ENCODE data around the gene SCUBE1.

Gene SCUBE1

GRCh38 chr22:43314611-43315010, 28.6 kb downstream of the SCUBE1 start:
- H3K27me3 ChIP-seq (ENCODE audit: control insufficient read depth, insufficient read depth, low read length), result no peaks in the 10 kb centered on the region
- WGBS (ENCODE audit: insufficient coverage, insufficient read length), result no CpG with 5 or more reads among the region's 5 CpGs
- no peaks in the 10 kb centered on the region for H3K36me3 ChIP-seq (ENCODE audit: control insufficient read depth, insufficient read depth, low read length)
- DNase-seq (ENCODE audit: low read depth, low spot score), result no peak
- H3K4me1 ChIP-seq (ENCODE audit: control insufficient read depth, insufficient read depth, low read length), result peaks cover 5% of the 10 kb centered on the region; the same call in 1 of the 2 replicates
- H3K9me3 ChIP-seq (ENCODE audit: control insufficient read depth, insufficient read depth, low read length), result no peaks in the 10 kb centered on the region
- H3K27ac ChIP-seq (ENCODE audit: low read length), result no peak overlapping the region
- H3K4me3 ChIP-seq (ENCODE audit: low read length), result no peak overlapping the region

- Histone ChIP-seq H3K27me3 (ENCODE audit: control insufficient read depth, insufficient read depth, low read length) (no peaks in the 10 kb centered on the region), H3K36me3 (ENCODE audit: control insufficient read depth, insufficient read depth, low read length) (no peaks in the 10 kb centered on the region), H3K9me3 (ENCODE audit: control insufficient read depth, insufficient read depth, low read length) (no peaks in the 10 kb centered on the region), H3K4me3 (ENCODE audit: low read length) (no peak overlapping the region), H3K27ac (ENCODE audit: low read length) (no peak overlapping the region), H3K4me1 (ENCODE audit: control insufficient read depth, insufficient read depth, low read length) (peaks cover 5% of the 10 kb centered on the region; the same call in 1 of the 2 replicates)
- DNase-seq (ENCODE audit: low read depth, low spot score), result no peak
- no CpG with 5 or more reads among the region's 7 CpGs for WGBS (ENCODE audit: insufficient coverage, insufficient read length)
Observed at GRCh38 chr22:43313890-43314474, 29.2 kb downstream of the SCUBE1 start.

GRCh38 chr22:43313244-43313889, 29.8 kb downstream of the SCUBE1 start:
- no peak for DNase-seq (ENCODE audit: low read depth, low spot score)
- Histone ChIP-seq H3K4me1 (ENCODE audit: control insufficient read depth, insufficient read depth, low read length) (peaks cover 7% of the 10 kb centered on the region; the same call in 1 of the 2 replicates), H3K4me3 (ENCODE audit: low read length) (no peak overlapping the region), H3K36me3 (ENCODE audit: control insufficient read depth, insufficient read depth, low read length) (no peaks in the 10 kb centered on the region), H3K9me3 (ENCODE audit: control insufficient read depth, insufficient read depth, low read length) (no peaks in the 10 kb centered on the region), H3K27ac (ENCODE audit: low read length) (no peak overlapping the region), H3K27me3 (ENCODE audit: control insufficient read depth, insufficient read depth, low read length) (no peaks in the 10 kb centered on the region)
- WGBS (ENCODE audit: insufficient coverage, insufficient read length), result no CpG with 5 or more reads among the region's 6 CpGs

- no peak overlapping the region for H3K4me3 ChIP-seq (ENCODE audit: low read length)
- peaks cover 7% of the 10 kb centered on the region; the same call in 1 of the 2 replicates for H3K4me1 ChIP-seq (ENCODE audit: control insufficient read depth, insufficient read depth, low read length)
- no peaks in the 10 kb centered on the region for H3K9me3 ChIP-seq (ENCODE audit: control insufficient read depth, insufficient read depth, low read length)
- no peaks in the 10 kb centered on the region for H3K27me3 ChIP-seq (ENCODE audit: control insufficient read depth, insufficient read depth, low read length)
- H3K27ac ChIP-seq (ENCODE audit: low read length), result no peak overlapping the region
- no CpG with 5 or more reads among the region's 10 CpGs for WGBS (ENCODE audit: insufficient coverage, insufficient read length)
- H3K36me3 ChIP-seq (ENCODE audit: control insufficient read depth, insufficient read depth, low read length), result no peaks in the 10 kb centered on the region
- DNase-seq (ENCODE audit: low read depth, low spot score), result no peak
Observed at GRCh38 chr22:43312608-43313007, 30.6 kb downstream of the SCUBE1 start.

GRCh38 chr22:43310798-43311197, 32.4 kb downstream of the SCUBE1 start:
- Histone ChIP-seq H3K9me3 (ENCODE audit: control insufficient read depth, insufficient read depth, low read length) (no peaks in the 10 kb centered on the region), H3K4me1 (ENCODE audit: control insufficient read depth, insufficient read depth, low read length) (peaks cover 6% of the 10 kb centered on the region; the same call in 1 of the 2 replicates), H3K4me3 (ENCODE audit: low read length) (no peak overlapping the region), H3K27me3 (ENCODE audit: control insufficient read depth, insufficient read depth, low read length) (no peaks in the 10 kb centered on the region), H3K27ac (ENCODE audit: low read length) (no peak overlapping the region), H3K36me3 (ENCODE audit: control insufficient read depth, insufficient read depth, low read length) (no peaks in the 10 kb centered on the region)
- no CpG with 5 or more reads among the region's 1 CpG for WGBS (ENCODE audit: insufficient coverage, insufficient read length)
- no peak for DNase-seq (ENCODE audit: low read depth, low spot score)

GRCh38 chr22:43310311-43310710, 32.9 kb downstream of the SCUBE1 start:
- Histone ChIP-seq H3K9me3 (ENCODE audit: control insufficient read depth, insufficient read depth, low read length) (no peaks in the 10 kb centered on the region), H3K4me3 (ENCODE audit: low read length) (no peak overlapping the region), H3K27me3 (ENCODE audit: control insufficient read depth, insufficient read depth, low read length) (no peaks in the 10 kb centered on the region), H3K4me1 (ENCODE audit: control insufficient read depth, insufficient read depth, low read length) (peaks cover 4% of the 10 kb centered on the region; the same call in 1 of the 2 replicates), H3K36me3 (ENCODE audit: control insufficient read depth, insufficient read depth, low read length) (no peaks in the 10 kb centered on the region), H3K27ac (ENCODE audit: low read length) (no peak overlapping the region)
- no CpG with 5 or more reads among the region's 5 CpGs for WGBS (ENCODE audit: insufficient coverage, insufficient read length)
- no peak for DNase-seq (ENCODE audit: low read depth, low spot score)

- H3K27ac ChIP-seq (ENCODE audit: low read length), result no peak overlapping the region
- H3K4me1 ChIP-seq (ENCODE audit: control insufficient read depth, insufficient read depth, low read length), result peaks cover 2% of the 10 kb centered on the region; the same call in 1 of the 2 replicates
- H3K36me3 ChIP-seq (ENCODE audit: control insufficient read depth, insufficient read depth, low read length), result no peaks in the 10 kb centered on the region
- H3K4me3 ChIP-seq (ENCODE audit: low read length), result no peak overlapping the region
- no CpG with 5 or more reads among the region's 10 CpGs for WGBS (ENCODE audit: insufficient coverage, insufficient read length)
- H3K9me3 ChIP-seq (ENCODE audit: control insufficient read depth, insufficient read depth, low read length), result no peaks in the 10 kb centered on the region
- DNase-seq (ENCODE audit: low read depth, low spot score), result no peak
- H3K27me3 ChIP-seq (ENCODE audit: control insufficient read depth, insufficient read depth, low read length), result no peaks in the 10 kb centered on the region
Observed at GRCh38 chr22:43308836-43309235, 34.3 kb downstream of the SCUBE1 start.

GRCh38 chr22:43308060-43308830, 34.9 kb downstream of the SCUBE1 start:
- Histone ChIP-seq H3K27ac (ENCODE audit: low read length) (no peak overlapping the region), H3K27me3 (ENCODE audit: control insufficient read depth, insufficient read depth, low read length) (no peaks in the 10 kb centered on the region), H3K9me3 (ENCODE audit: control insufficient read depth, insufficient read depth, low read length) (no peaks in the 10 kb centered on the region), H3K4me1 (ENCODE audit: control insufficient read depth, insufficient read depth, low read length) (peaks cover 2% of the 10 kb centered on the region; the same call in 1 of the 2 replicates), H3K36me3 (ENCODE audit: control insufficient read depth, insufficient read depth, low read length) (no peaks in the 10 kb centered on the region), H3K4me3 (ENCODE audit: low read length) (no peak overlapping the region)
- no CpG with 5 or more reads among the region's 21 CpGs for WGBS (ENCODE audit: insufficient coverage, insufficient read length)
- no peak for DNase-seq (ENCODE audit: low read depth, low spot score)

GRCh38 chr22:43305806-43306205, 37.4 kb downstream of the SCUBE1 start:
- Histone ChIP-seq H3K27me3 (ENCODE audit: control insufficient read depth, insufficient read depth, low read length) (no peaks in the 10 kb centered on the region), H3K4me3 (ENCODE audit: low read length) (no peak overlapping the region), H3K27ac (ENCODE audit: low read length) (no peak overlapping the region), H3K36me3 (ENCODE audit: control insufficient read depth, insufficient read depth, low read length) (no peaks in the 10 kb centered on the region), H3K4me1 (ENCODE audit: control insufficient read depth, insufficient read depth, low read length) (peaks cover 2% of the 10 kb centered on the region; the same call in 1 of the 2 replicates), H3K9me3 (ENCODE audit: control insufficient read depth, insufficient read depth, low read length) (no peaks in the 10 kb centered on the region)
- DNase-seq (ENCODE audit: low read depth, low spot score), result no peak
- WGBS (ENCODE audit: insufficient coverage, insufficient read length), result no CpG with 5 or more reads among the region's 8 CpGs

- WGBS (ENCODE audit: insufficient coverage, insufficient read length), result no CpG with 5 or more reads among the region's 18 CpGs
- peaks cover 2% of the 10 kb centered on the region; the same call in 1 of the 2 replicates for H3K4me1 ChIP-seq (ENCODE audit: control insufficient read depth, insufficient read depth, low read length)
- H3K27ac ChIP-seq (ENCODE audit: low read length), result no peak overlapping the region
- no peaks in the 10 kb centered on the region for H3K36me3 ChIP-seq (ENCODE audit: control insufficient read depth, insufficient read depth, low read length)
- H3K27me3 ChIP-seq (ENCODE audit: control insufficient read depth, insufficient read depth, low read length), result no peaks in the 10 kb centered on the region
- H3K9me3 ChIP-seq (ENCODE audit: control insufficient read depth, insufficient read depth, low read length), result no peaks in the 10 kb centered on the region
- DNase-seq (ENCODE audit: low read depth, low spot score), result no peak
- no peak overlapping the region for H3K4me3 ChIP-seq (ENCODE audit: low read length)
Observed at GRCh38 chr22:43304831-43305590, 38.2 kb downstream of the SCUBE1 start.

Measured in iPS DF 6.9 (cell line).